IPS DF 4.7 (cell line): ENCODE results near the gene ZFYVE19.

Experiments
- DNase-seq: peaks from one replicate; pipeline ENCODE4 v3.0.0-alpha.2; 2013; ENCODE audit warnings: low spot score; ENCODE audit errors: extremely low read depth

ZFYVE19 gene

DNA sequence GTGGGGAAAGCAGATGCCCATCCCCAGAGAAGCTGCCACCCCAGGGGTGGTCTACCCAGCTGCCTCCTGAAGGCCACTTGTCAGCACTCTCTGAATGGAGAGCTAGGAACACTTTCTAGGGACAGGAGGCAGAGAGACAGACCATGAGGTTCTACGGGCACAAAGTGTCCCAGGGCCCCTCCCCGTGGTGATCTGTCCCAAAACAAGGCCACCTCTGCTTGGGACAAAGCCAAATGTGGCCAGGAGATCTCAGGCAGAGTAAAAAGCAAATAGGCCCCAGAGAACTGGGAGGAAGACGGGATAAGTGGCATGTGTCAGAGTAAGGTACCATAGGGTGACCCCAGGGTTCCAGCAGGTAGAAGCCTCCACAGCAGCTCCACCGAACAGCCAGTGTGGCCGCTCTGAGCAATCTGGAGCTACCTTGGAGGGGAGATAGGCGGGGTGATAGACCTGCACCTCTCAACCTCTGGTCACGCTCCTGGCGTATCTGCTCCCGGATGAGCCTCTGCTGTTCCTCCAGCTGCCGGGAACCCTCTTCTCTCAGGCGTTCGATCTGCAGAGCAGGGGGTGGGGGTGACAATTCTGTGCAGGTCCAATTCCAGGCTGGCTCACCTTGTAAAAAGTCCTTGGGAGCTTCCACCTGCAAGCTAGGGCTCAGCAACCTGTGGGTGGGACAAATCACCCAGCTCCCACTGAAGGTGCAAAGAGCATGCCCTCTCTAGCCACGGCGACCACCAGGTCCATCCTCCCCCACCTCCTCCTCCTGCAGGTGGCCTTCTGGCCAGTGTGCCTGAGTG lies 31.0 kb upstream of the ZFYVE19 start:
- DNase-seq: no peak

- DNase-seq: no peak
These were observed 30.2 kb upstream of the ZFYVE19 start for GRCh38 chr15:40776537-40777141.

- DNase-seq: no peak
These were observed 24.2 kb upstream of the ZFYVE19 start for GRCh38 chr15:40782609-40783227.

DNA sequence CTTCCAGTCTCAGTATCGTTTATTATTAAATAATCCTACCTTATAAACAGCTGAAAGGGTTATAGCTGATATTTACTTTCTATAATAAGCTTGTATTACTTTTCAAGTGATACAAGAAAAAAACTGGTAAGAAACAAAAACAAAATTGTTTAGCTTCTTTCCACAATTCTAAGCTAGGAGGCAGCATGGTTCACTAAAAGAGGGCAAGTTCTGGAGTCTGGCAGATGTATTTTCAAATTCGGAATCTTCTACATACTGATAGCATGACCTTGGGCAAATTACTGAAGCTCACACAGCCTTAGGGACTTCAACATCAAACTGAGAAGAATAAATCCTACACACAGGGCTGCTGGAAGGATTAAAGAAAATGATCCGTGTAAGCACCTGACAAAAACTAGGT lies 21.7 kb upstream of the ZFYVE19 start:
- DNase-seq: no peak

DNA sequence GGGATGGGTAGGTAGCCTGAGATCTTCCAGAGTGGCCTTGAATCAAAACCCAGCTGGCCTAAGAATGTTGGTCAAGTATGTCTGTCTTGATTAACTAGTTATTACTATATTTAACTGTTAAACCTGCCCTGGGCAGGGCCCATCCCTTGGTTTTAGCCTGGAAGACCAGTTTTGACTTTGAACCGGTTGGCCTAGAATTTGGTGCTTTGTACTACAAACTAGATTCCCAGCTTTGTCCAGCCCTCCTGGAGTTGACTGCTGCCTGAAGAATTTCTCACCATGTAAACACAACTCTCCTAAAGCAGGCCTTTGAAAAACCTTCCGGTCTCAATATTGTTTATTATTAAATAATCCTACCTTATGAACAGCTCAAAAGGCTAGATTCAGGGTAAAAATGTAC lies 21.1 kb upstream of the ZFYVE19 start:
- DNase-seq: no peak

DNA sequence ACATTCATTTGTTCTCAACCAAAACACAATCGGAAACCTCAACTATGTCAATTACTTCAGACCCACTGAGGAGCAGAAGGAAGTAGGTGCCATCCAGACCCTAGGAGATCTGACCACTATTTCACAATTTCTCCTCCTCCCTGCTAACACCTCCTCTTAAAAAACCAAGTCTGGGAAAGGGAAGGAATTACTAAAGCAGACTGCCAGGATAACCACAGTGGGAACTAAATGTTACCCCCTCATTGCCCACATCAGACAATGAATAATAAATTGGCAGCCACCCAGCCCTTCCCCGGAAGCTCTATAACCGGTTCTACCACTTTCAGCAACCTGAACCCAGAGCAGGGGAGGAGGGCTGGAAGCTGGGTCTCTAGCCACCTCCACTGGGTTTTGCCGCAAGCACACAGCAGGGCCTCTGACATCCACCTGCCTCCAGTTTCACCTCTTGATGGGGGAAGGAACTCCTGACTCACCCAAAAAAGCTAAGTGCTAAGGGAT lies 19.5 kb upstream of the ZFYVE19 start:
- peak; percentile 69 for DNase-seq

GRCh38 chr15:40787991-40788390 lies 18.9 kb upstream of the ZFYVE19 start:
- DNase-seq: no peak

DNA sequence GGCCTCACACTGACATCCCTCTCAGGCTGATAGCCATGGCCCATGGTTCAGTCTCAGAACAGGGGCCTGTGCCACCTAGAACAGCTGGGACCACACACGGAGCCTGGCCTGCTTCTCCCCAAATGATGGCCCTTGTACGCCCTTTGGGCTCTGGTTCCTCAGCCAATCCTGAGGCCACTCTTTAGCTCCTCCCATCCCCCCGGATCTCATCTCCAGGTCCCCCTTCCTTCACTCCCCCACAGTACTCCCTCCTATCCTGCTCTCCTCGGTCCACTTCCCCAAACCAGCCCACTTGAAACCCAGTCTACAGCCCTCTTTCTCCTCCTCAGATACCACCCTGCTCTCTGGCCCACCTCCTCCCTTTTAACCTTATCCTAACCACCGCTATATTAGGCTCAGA lies 17.8 kb upstream of the ZFYVE19 start:
- no peak for DNase-seq

DNA sequence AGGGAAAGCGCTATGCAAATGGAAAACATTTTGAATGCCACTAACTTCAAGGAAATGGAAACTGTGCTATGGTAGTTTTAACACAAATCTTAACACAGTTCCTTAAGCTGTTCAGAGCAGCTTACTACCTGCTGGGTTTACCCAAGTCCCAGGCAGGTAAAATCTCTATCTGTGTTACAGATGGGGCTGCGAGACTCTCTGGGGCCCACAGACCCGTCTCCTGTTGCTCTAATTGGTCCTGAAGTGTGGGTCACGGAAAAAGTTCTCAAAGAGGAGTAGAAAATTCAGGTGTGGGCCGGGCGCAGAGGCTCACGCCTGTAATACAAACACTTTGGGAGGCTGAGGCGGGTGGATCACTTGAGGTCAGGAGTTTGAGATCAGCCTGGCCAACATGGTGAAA lies 16.9 kb upstream of the ZFYVE19 start:
- no peak for DNase-seq

DNA sequence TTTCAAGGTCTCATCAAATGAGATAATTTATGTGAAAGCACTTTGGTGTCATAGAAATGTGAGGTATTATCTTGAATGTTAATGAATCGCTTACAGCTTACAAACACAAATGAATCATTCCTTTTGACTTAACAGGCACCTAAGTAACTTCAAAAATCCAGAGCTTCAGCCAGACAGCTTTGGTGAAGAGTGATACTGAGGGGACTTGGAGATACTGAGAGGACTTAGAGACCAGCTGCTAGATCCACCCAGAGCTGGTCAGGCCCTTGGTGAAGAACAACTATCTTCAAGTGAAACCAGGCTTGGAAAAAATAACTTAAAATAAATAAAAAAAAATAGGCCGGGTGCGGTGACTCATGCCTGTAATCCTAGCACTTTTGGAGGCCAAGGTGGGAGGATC lies 16.2 kb upstream of the ZFYVE19 start:
- DNase-seq: no peak

- DNase-seq: no peak
These were observed 14.5 kb upstream of the ZFYVE19 start for GRCh38 chr15:40792394-40792793.

DNA sequence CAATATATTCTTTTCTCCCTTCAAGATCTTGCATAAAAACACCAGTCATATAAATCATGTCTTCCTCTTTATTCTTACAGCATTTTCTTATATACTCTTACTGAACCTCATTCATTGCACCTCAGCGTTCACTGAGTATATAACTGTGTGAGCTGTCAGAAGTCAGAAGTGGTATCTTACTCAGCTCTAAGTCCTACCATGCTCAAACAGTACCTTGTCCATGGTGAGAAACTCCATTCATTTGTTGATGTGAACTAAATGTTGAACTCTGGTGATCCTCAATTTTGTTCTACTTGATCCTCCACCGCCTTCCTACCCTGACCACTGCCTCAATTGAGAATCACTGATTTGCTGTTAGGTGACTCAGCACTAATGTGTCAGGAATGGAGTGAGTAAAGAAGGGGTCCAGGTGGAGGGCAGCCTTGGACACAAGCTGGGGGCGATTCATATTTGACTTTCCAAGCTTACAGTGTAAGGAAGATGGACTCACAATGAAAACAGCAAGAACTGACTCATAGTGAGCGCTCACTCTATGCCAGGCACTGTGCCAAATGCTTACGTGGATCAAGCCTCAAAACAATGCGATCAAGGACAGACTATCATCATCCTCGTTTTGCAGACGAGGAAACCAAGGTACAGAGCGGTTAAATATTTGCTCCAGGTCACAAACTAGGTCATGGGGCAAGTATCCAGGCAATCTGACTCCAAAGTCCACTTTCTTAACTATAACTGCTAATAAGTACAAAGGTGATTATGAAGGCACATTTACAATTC lies 13.5 kb upstream of the ZFYVE19 start:
- no peak for DNase-seq

GRCh38 chr15:40796041-40796440 lies 10.8 kb upstream of the ZFYVE19 start:
- DNase-seq: no peak

GRCh38 chr15:40796512-40796911 lies 10.4 kb upstream of the ZFYVE19 start:
- no peak for DNase-seq

DNA sequence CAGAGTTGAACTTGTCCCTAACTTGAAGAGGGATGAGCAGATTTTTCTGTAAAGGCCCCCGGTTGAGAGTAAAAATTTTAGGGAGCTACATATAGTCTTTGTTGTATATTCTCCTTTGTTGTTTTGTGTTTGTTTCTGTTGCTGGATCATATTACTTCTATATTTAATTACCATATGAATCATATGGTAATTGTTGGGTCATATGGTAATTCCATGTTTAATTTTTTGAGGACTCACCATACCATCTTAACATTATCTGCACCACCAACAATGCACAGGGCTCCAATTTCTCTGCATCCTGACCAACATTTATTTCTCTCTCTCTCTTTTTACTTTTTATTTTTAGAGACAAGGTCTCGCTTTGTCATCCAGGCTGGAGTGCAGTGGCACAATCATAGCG lies 7.4 kb upstream of the ZFYVE19 start:
- no peak for DNase-seq

DNA sequence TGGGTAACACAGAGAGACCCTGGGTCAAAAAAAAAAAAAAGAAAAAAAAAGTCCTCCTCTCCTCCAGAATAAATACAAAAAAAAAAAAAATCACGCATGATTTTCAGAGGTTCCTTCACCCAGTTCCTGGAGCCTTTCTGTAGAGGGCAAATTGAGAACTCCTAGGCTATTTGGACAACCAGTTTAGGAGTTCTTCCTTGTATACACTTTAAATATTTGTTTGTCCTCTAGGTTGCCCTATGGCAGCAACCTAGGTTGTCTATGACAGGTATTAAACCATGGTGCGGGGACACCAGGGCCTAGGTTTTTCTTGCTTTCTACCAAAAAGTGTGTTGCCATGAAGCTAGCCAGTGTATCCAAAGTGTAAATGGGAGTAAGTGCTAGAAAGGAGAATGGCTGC lies 3.8 kb upstream of the ZFYVE19 start:
- no peak for DNase-seq

DNA sequence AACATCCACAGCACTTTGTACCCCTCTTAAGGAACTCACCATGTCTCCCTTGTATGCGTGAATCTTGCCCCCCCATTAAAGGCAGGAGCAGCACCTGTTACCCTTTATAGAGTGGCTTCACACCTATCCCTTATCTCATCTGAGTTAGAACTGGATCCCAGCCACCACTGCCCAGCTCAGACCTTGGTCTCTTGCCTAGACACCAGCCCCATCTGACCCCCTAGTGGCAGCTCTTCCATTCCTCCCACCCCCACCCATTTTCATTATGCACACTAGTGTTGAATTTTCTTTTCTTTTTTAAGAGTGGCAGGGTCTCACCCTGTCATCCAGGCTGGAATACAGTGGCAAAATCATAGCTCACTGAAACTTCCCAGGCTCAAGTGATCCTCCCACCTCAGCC lies 3.2 kb upstream of the ZFYVE19 start:
- DNase-seq: no peak

DNA sequence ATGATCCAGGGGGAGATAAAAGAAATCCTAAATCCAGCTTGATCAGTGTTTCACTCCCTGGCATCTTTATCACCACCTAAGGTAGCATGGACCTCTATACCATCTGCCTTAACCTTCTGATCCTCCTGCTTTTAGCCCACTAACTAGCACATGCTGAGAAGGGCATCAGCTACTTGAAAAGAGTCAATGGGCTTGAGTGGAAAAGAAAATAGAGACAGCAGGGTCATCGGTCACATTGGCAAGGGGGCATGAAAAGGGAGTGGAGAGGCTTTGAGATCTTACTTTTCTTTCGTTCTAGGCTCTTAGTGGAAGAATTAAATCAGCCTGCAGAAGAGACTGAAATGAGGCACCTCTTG lies 239 bp upstream of the ZFYVE19 start:
- DNase-seq: no peak

DNA sequence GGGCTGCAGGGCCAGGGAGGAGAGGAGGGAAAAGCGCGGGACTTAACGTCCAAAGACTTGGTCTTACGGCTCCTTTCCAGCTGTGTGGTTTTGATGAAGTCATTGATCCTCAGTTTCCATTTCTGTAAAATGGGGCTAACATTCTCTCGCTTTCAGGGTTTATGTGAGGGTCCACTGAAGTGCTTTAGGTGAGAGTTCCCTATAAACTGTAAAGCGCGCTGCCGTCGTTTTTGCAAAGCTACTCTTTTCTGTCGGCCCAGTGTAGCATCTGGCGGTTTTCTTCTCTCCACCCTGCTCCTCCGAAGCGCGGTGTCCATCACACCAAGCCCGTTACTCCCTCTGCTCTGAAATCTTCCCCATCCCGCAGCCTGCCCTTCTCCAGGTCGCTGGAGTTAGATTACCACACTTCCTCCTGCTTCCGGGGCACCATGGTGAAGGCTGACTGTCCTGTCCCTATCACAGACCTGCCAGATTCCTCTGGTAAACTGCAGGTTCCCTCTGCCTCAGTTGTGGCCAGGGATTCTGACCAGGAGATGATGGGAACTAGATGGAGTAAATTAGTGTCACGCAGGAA lies 1.1 kb downstream of the ZFYVE19 start:
- DNase-seq: no peak

- no peak for DNase-seq
These were observed 2.1 kb downstream of the ZFYVE19 start for GRCh38 chr15:40808861-40809450.

DNA sequence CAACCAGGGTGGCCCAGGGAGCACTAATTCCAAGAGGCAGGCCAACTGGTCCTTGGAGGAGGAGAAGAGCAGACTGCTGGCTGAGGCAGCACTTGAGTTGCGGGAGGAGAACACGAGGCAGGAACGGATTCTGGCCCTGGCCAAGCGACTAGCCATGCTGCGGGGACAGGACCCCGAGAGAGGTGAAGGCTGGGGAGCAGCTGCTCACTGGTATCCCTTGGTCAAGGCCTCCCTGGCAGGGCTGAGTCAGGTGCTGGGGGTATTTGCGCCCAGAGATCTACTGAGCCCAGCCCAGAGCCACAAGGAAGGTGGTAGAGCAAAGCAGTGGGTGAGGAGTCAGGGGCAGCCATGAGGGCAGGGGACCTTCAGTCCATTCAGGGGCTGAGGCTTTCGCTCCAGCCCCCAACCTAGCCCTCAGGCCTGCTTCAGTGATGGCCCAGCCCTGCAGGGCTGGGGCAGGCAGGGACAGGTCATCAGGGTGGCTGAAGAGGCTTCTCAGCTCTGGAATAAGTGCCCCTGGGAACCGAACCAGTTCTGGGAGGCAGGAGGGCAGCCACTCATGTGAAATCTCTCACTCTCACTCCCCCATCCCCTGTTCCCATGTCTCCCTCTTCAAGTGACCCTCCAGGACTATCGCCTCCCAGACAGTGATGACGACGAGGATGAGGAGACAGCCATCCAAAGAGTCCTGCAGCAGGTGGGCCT lies 6.0 kb downstream of the ZFYVE19 start:
- DNase-seq: no peak
